CD4-positive, alpha-beta T cell (primary cell): Measurements from ENCODE around the gene SOX13. TPM values are rescaled to one million over a fixed set of nuclear protein-coding genes. Genes with fewer than 3 reads are reported as not detected.

ENCODE experiments used
- ATAC-seq: fragments of 200-7000 bp; cut with Tn5 transposase; one replicate; pipeline ENCODE4 v1.10.0; 2022; ENCODE audit warnings: mild to moderate bottlenecking; ENCODE audit not compliant: poor library complexity
- CTCF ChIA-PET: fragments of 350-600 bp; sonication (Branson Sonifier 250); formaldehyde crosslinking; loops from one replicate; lab custom pipeline; 2021; ENCODE audit warnings: antibody characterized with exemption, inconsistent platforms; lab: Charles Lee
- POLR2A ChIA-PET: fragments of 350-600 bp; sonication (Branson Sonifier 250); formaldehyde crosslinking; loops from one replicate; lab custom pipeline; 2021; ENCODE audit warnings: antibody characterized with exemption, inconsistent platforms; lab: Charles Lee
- DNase-seq, 14 experiments: peaks; one replicate each; pipeline ENCODE4 v3.0.0-alpha.2; 2013 to 2020; ENCODE audit warnings: mixed read lengths in 2 of 14
- H3K27ac ChIP-seq, 2 donors: one replicate each; pipeline versions ENCODE4 v1.5.1 to v1.7.0; 2013; ENCODE audit warnings: low read length in 2 of 2, low read depth in 1 of 2, mild to moderate bottlenecking in 1 of 2
- H3K27me3 ChIP-seq, 2 experiments: 1 replicate in 1 of 2; 2 replicates in 1 of 2; pipeline versions ENCODE4 v1.6.1 to v1.7.0; 2013; ENCODE audit warnings: low read length in 2 of 2, control low read depth in 1 of 2, mild to moderate bottlenecking in 1 of 2, moderate library complexity in 1 of 2; ENCODE audit not compliant: insufficient read depth in 2 of 2, control insufficient read depth in 1 of 2
- H3K36me3 ChIP-seq: one replicate; pipeline ENCODE4 v1.6.1; 2013; ENCODE audit warnings: low read length, control low read depth; ENCODE audit not compliant: insufficient read depth
- H3K4me1 ChIP-seq: one replicate; pipeline ENCODE4 v1.6.1; 2013; ENCODE audit warnings: low read length, control low read depth; ENCODE audit not compliant: insufficient read depth
- H3K4me3 ChIP-seq: one replicate; pipeline ENCODE4 v1.5.1; 2013; ENCODE audit warnings: mild to moderate bottlenecking, low read length, moderate library complexity
- H3K9me3 ChIP-seq, 2 experiments: 1 replicate in 1 of 2; 2 replicates in 1 of 2; pipeline versions ENCODE4 v1.6.1 to v1.7.0; 2013; ENCODE audit warnings: low read length in 2 of 2, mild to moderate bottlenecking in 2 of 2, control low read depth in 1 of 2, moderate library complexity in 1 of 2; ENCODE audit not compliant: control insufficient read depth in 1 of 2, insufficient read depth in 1 of 2
- H3K27ac Mint-ChIP-seq: one replicate; pipeline ENCODE4 v1.8.0; 2020; ENCODE audit warnings: mixed read lengths
- H3K27me3 Mint-ChIP-seq: one replicate; pipeline ENCODE4 v1.8.0; 2021; ENCODE audit warnings: mixed read lengths
- H3K36me3 Mint-ChIP-seq: one replicate; pipeline ENCODE4 v1.8.0; 2021; ENCODE audit warnings: low read depth, mixed read lengths
- H3K4me1 Mint-ChIP-seq: one replicate; pipeline ENCODE4 v1.8.0; 2021; ENCODE audit warnings: low read depth, mixed read lengths
- H3K4me3 Mint-ChIP-seq: one replicate; pipeline ENCODE4 v1.8.0; 2020; ENCODE audit warnings: mild to moderate bottlenecking, mixed read lengths
- H3K9me3 Mint-ChIP-seq: one replicate; pipeline ENCODE4 v1.8.0; 2020; ENCODE audit warnings: mixed read lengths
- CTCF ChIP-seq: fragments of 200-600 bp; IDR thresholded peaks from one replicate; pipeline ENCODE4 v1.8.0; 2022; ENCODE audit warnings: antibody characterized with exemption, mild to moderate bottlenecking
- intact Hi-C, 2 experiments: fragments of 100-400 bp; cut with DNase I in 1 of 2; cut with micrococcal nuclease in 1 of 2; formaldehyde crosslinking; loops; one replicate each; pipeline versions ENCODE4 v1.15.1 to v1.9.0; 2023 to 2025; cut with DNase I, micrococcal nuclease
- total RNA-seq, 174 experiments: library from RNA in 2 of 174; stranded (reverse) in 2 of 174; gene quantifications; one replicate each; pipeline ENCODE4 v1.2.3 and lab custom pipeline; 2021 to 2026

Gene SOX13
- total RNA-seq, 2 experiments from 2014 or later, result 1.8 to 1.9 TPM

DNA sequence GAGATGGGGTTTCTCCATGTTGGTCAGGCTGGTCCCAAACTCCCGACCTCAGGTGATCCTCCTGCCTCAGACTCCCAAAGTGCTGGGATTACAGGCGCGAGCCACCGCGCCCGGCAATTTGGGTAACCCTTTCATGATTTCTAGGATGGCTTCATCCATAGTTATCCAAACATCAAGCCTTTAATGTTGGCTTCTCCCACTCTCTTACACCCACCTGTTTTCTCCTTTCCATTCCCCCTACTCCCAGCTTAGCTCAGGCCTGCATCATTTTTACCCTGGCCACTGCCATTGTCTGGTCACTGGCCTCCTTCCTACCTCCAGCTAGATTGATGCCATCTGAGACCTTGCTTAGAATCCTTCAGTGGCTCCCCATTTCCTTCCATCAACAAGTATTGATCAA lies 2.0 kb upstream of the SOX13 start:
- H3K27ac Mint-ChIP-seq, result no peak overlapping the region
- peaks cover 0 to 11% of the 10 kb centered on the region in 2 experiments for H3K9me3 ChIP-seq
- no peak overlapping the region for H3K4me3 ChIP-seq
- CTCF ChIA-PET, result no interaction called here
- H3K36me3 ChIP-seq, result no peaks in the 10 kb centered on the region
- POLR2A ChIA-PET, result no interaction called here
- H3K27me3 Mint-ChIP-seq, result peaks cover 76% of the 10 kb centered on the region
- peaks cover 13% of the 10 kb centered on the region for H3K4me1 Mint-ChIP-seq
- DNase-seq, result no peak
- no peak overlapping the region for H3K4me3 Mint-ChIP-seq
- peaks cover 2% of the 10 kb centered on the region for H3K9me3 Mint-ChIP-seq
- no peak overlapping the region for H3K27ac ChIP-seq
- H3K36me3 Mint-ChIP-seq, result no peaks in the 10 kb centered on the region
- peaks cover 20 to 29% of the 10 kb centered on the region in 2 experiments for H3K27me3 ChIP-seq
- TF ChIP-seq CTCF, result no peak
- intact Hi-C loops, result no loop called here
- ATAC-seq, result no peak
- peaks cover 27% of the 10 kb centered on the region for H3K4me1 ChIP-seq

DNA sequence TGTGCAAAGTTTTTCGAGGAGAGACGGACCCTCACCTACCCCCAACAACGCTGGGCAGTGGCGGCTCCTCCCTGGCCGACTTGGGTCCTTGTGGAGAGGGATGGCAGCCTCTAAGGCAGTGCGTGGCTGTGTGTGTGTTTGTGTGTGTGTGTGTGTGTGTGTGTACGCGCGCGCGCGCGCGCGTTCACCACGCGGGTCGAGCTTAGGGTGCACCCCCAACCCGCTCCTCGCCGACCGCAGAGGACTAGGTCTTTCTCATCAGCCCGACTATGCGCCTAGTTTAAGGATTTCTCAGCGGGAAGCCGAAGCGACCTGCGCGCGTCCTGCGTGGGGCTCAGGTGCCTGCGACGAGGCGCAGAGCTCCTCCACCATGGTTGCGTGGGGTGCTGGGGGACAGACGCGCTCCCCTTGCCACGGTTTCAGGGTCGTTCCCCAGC lies 940 bp downstream of the SOX13 start:
- CTCF ChIA-PET, result no interaction called here
- peaks cover 29 to 34% of the 10 kb centered on the region in 2 experiments for H3K27me3 ChIP-seq
- ATAC-seq, result no peak

GRCh38 chr1:204074274-204075138 lies 1.6 kb downstream of the SOX13 start:
- Histone ChIP-seq H3K4me1 (peaks cover 27% of the 10 kb centered on the region), H3K9me3 (peaks cover 0 to 11% of the 10 kb centered on the region in 2 experiments), H3K36me3 (no peaks in the 10 kb centered on the region), H3K27me3 (peaks cover 29 to 34% of the 10 kb centered on the region in 2 experiments), H3K4me3 (peak overlapping the region; percentile 63), H3K27ac (no peak overlapping the region)
- Mint-ChIP-seq H3K4me1 (peaks cover 13% of the 10 kb centered on the region), H3K27ac (no peak overlapping the region), H3K36me3 (no peaks in the 10 kb centered on the region), H3K4me3 (peak overlapping the region; percentile 82), H3K9me3 (no peaks in the 10 kb centered on the region), H3K27me3 (peaks cover 89% of the 10 kb centered on the region)
- intact Hi-C loops, result no loop called here
- POLR2A ChIA-PET, result no interaction called here
- DNase-seq (peak in 1 of 14 experiments; percentile 12), ATAC-seq (no peak)
- no peak for TF ChIP-seq CTCF
- CTCF ChIA-PET, result no interaction called here

More for the DNA sequence above, 940 bp downstream of the SOX13 start:
- Mint-ChIP-seq H3K27ac (no peak overlapping the region), H3K27me3 (peaks cover 95% of the 10 kb centered on the region), H3K36me3 (no peaks in the 10 kb centered on the region), H3K4me1 (peaks cover 13% of the 10 kb centered on the region), H3K4me3 (peak overlapping the region; percentile 82), H3K9me3 (no peaks in the 10 kb centered on the region)
- POLR2A ChIA-PET, result no interaction called here
- Histone ChIP-seq H3K4me3 (peak overlapping the region; percentile 63), H3K4me1 (peaks cover 27% of the 10 kb centered on the region), H3K36me3 (no peaks in the 10 kb centered on the region), H3K9me3 (peaks cover 0 to 11% of the 10 kb centered on the region in 2 experiments), H3K27ac (no peak overlapping the region)
- TF ChIP-seq CTCF, result no peak
- intact Hi-C loops, result no loop called here
- DNase-seq, result peak in 2 of 14 experiments; percentile 15 to 35
